ENCODE data around the gene DOCK11. TPM values are rescaled to one million over a fixed set of nuclear protein-coding genes. Genes with fewer than 3 reads are reported as not detected.
"Not testable (repeated sequence)": the region's sequence is repeated elsewhere in the genome, so short reads cannot be mapped to it uniquely, and the experiment has no call there.

DOCK11 gene
- total RNA-seq, 1 experiment from 2014 or later = 2.7 TPM

GRCh38 chrX:118484216-118484903 lies 11.3 kb upstream of the DOCK11 start:
- Mint-ChIP-seq H3K36me3 (ENCODE audit: insufficient read depth, unreplicated experiment) (no peaks in the 10 kb centered on the region), H3K27ac (ENCODE audit: unreplicated experiment) (no peak overlapping the region), H3K4me1 (ENCODE audit: low read depth, unreplicated experiment) (no peaks in the 10 kb centered on the region), H3K27me3 (ENCODE audit: insufficient read depth, unreplicated experiment) (no peaks in the 10 kb centered on the region), H3K9me3 (ENCODE audit: unreplicated experiment) (no peaks in the 10 kb centered on the region), H3K4me3 (ENCODE audit: unreplicated experiment) (peak overlapping the region; percentile 29)
- ChIA-PET POLR2A (no interaction called here), CTCF (no interaction called here)
- Histone ChIP-seq H3K36me3 (ENCODE audit: control insufficient read depth, insufficient read depth, low read length) (no peaks in the 10 kb centered on the region), H3K4me1 (no peaks in the 10 kb centered on the region), H3K4me3 (ENCODE audit: low read depth, low read length) (no peak overlapping the region), H3K27me3 (replicated peaks; ENCODE audit: control insufficient read depth, insufficient read depth, low read length) (no peaks in the 10 kb centered on the region), H3K9me3 (no peaks in the 10 kb centered on the region)
- no TSS peak for BruUV-seq (replicated peaks)
- no peak for TF ChIP-seq CTCF (IDR thresholded peaks at IDR 0.05; ENCODE audit: insufficient read depth in 1 of 2, low read depth in 1 of 2, low read length in 1 of 2, severe bottlenecking in 1 of 2, unreplicated experiment in 1 of 2)
- intact Hi-C loops (cut with micrococcal nuclease; ENCODE audit: unreplicated experiment) = no loop called here
- peak in 1 of 2 experiments; percentile 13 for DNase-seq

GRCh38 chrX:118486693-118487092 lies 8.9 kb upstream of the DOCK11 start:
- H3K4me3 Mint-ChIP-seq (ENCODE audit: unreplicated experiment); H3K27ac Mint-ChIP-seq (ENCODE audit: unreplicated experiment); H3K27me3 ChIP-seq (replicated peaks; ENCODE audit: control insufficient read depth, insufficient read depth, low read length); BruUV-seq (replicated peaks); intact Hi-C loops (cut with micrococcal nuclease; ENCODE audit: unreplicated experiment); H3K9me3 Mint-ChIP-seq (ENCODE audit: unreplicated experiment); DNase-seq; CTCF ChIA-PET; POLR2A ChIA-PET; H3K36me3 ChIP-seq (ENCODE audit: control insufficient read depth, insufficient read depth, low read length); H3K4me3 ChIP-seq (ENCODE audit: low read depth, low read length); H3K9me3 ChIP-seq; H3K27me3 Mint-ChIP-seq (ENCODE audit: insufficient read depth, unreplicated experiment); H3K4me1 Mint-ChIP-seq (ENCODE audit: low read depth, unreplicated experiment); H3K36me3 Mint-ChIP-seq (ENCODE audit: insufficient read depth, unreplicated experiment); H3K4me1 ChIP-seq: not testable (repeated sequence)

- Mint-ChIP-seq H3K27me3 (ENCODE audit: insufficient read depth, unreplicated experiment) (no peaks in the 10 kb centered on the region), H3K4me3 (ENCODE audit: unreplicated experiment) (no peak overlapping the region), H3K36me3 (ENCODE audit: insufficient read depth, unreplicated experiment) (peaks cover 6% of the 10 kb centered on the region), H3K9me3 (ENCODE audit: unreplicated experiment) (no peaks in the 10 kb centered on the region), H3K4me1 (ENCODE audit: low read depth, unreplicated experiment) (no peaks in the 10 kb centered on the region), H3K27ac (ENCODE audit: unreplicated experiment) (no peak overlapping the region)
- H3K4me3 ChIP-seq (ENCODE audit: low read depth, low read length) = no peak overlapping the region
- POLR2A ChIA-PET = no interaction called here
- no peaks in the 10 kb centered on the region for H3K9me3 ChIP-seq
- CTCF ChIA-PET = no interaction called here
- no peaks in the 10 kb centered on the region for H3K36me3 ChIP-seq (ENCODE audit: control insufficient read depth, insufficient read depth, low read length)
- H3K27me3 ChIP-seq (replicated peaks; ENCODE audit: control insufficient read depth, insufficient read depth, low read length) = no peaks in the 10 kb centered on the region
- no TSS peak for BruUV-seq (replicated peaks)
- H3K4me1 ChIP-seq = 0 out of 2 replicates have a peak, but pooled peaks cover 6% of the 10 kb centered on the region
- intact Hi-C loops (cut with micrococcal nuclease; ENCODE audit: unreplicated experiment) = no loop called here
- no peak for TF ChIP-seq CTCF (IDR thresholded peaks at IDR 0.05; ENCODE audit: insufficient read depth in 1 of 2, low read depth in 1 of 2, low read length in 1 of 2, severe bottlenecking in 1 of 2, unreplicated experiment in 1 of 2)
- no peak for DNase-seq
Measured at GRCh38 chrX:118493016-118493415, 2.6 kb upstream of the DOCK11 start.
